Heart right ventricle (tissue), 16 donors: ENCODE results near the gene PLEK. TPM values are rescaled to one million over a fixed set of nuclear protein-coding genes. Genes with fewer than 3 reads are reported as not detected.

Source experiments
- ATAC-seq, 8 donors: fragments of 200-7000 bp; cut with Tn5 transposase; one replicate each; pipeline ENCODE4 v1.9.1; 2020; ENCODE audit warnings: mild to moderate bottlenecking in 8 of 8, moderate library complexity in 8 of 8, moderate number of reproducible peaks in 1 of 8
- DNase-seq, 2 donors: peaks; one replicate each; pipeline ENCODE4 v3.0.0-alpha.2; 2020
- H3K27ac ChIP-seq, 10 donors: fragments of 200-600 bp; sonication (generic) in 2 of 10; one replicate each; pipeline versions ENCODE4 v1.5.0 to v1.8.0; 2020 to 2022; ENCODE audit warnings: mild to moderate bottlenecking in 3 of 10
- H3K27me3 ChIP-seq, 7 donors: fragments of 200-600 bp; one replicate each; pipeline ENCODE4 v1.8.0; 2021 to 2022; ENCODE audit warnings: mild to moderate bottlenecking in 2 of 7
- H3K36me3 ChIP-seq, 9 donors: fragments of 200-600 bp; sonication (generic) in 1 of 9; one replicate each; pipeline versions ENCODE4 v1.5.0 to v1.8.0; 2020 to 2022; ENCODE audit warnings: mild to moderate bottlenecking in 2 of 9
- H3K4me1 ChIP-seq, 9 donors: fragments of 200-600 bp; sonication (generic) in 1 of 9; one replicate each; pipeline versions ENCODE4 v1.5.0 to v1.8.0; 2020 to 2022; ENCODE audit warnings: mild to moderate bottlenecking in 4 of 9
- H3K4me3 ChIP-seq, 10 donors: fragments of 200-600 bp; sonication (generic) in 2 of 10; one replicate each; pipeline versions ENCODE4 v1.5.0 to v1.8.0; 2020 to 2022; ENCODE audit warnings: mild to moderate bottlenecking in 7 of 10, moderate library complexity in 2 of 10
- H3K9me3 ChIP-seq, 11 donors: fragments of 200-600 bp in 10 of 11; sonication (generic) in 2 of 11; one replicate each; pipeline versions ENCODE4 v1.5.0 to v1.8.0; 2013 to 2022; ENCODE audit warnings: mild to moderate bottlenecking in 2 of 11, control low read depth in 1 of 11, moderate library complexity in 1 of 11
- WGBS, 2 donors: extraction: QIAGEN DNeasy Blood & Tissue Kit; methylation state at CpG; one replicate each; pipeline ENCODE4 v1.1.7; 2013; ENCODE audit warnings: inconsistent platforms in 1 of 2; 5-methylcytosine and 5-hydroxymethylcytosine counted together
- intact Hi-C, 10 donors: fragments of 100-400 bp; cut with DNase I; formaldehyde crosslinking; loops; one replicate each; pipeline versions ENCODE4 v1.11.1 to v1.14.2; 2022
- polyA plus RNA-seq, 2 donors: library from polyadenylated mRNA; stranded (reverse); fragments of 200-250 nt; gene quantifications; one replicate each; pipeline ENCODE4 v1.2.3, GENCODE V29; 2013
- total RNA-seq, 10 donors: library from RNA; stranded (reverse); fragmentation: NEBNext Ultra II Directional in 3 of 10; extraction: Animal tissue kit (Norgen Biotek cat#: 25700) in 3 of 10; gene quantifications; one replicate each; pipeline versions ENCODE4 v1.2.1 to v1.2.4, GENCODE V29; 2021 to 2023
- TF ChIP-seq, protein P1 (sequence below), 9 donors: fragments of 200-600 bp; sonication (generic) in 2 of 9; IDR thresholded peaks; one replicate each; pipeline versions ENCODE4 v1.5.0 to v1.8.0; 2021 to 2022; ENCODE audit warnings: antibody characterized with exemption in 9 of 9, mild to moderate bottlenecking in 5 of 9, moderate library complexity in 1 of 9
- donor health status: Arrhythmogenic right ventricular cardiomyopathy.
- donor health status: ischemic (EF 13 %, LVEDD 7.1; RV severe dilation, severe dysfunction).
- donor health status: healthy with polysubstance abuse.
- donor health status: DM: no; HTN: yes; CAD: no.
- donor health status: DM: no; HTN: no; CAD: no.
- donor health status: ischemic (EF 25% LVEDD 6.9; RV normal size, moderate dysfunction).
- donor health status: ischemic (EF 25% LVEDD 5.7; RV mildly dilated, moderate dysfunction).
- donor health status: healthy.
- donor health status: DM: yes; HTN: yes; CAD: no.
- donor health status: Ischemic cardiomyopathy.
- donor health status: ischemic (EF 35%, LVEDD 5.7; RV mildly dilated, moderate dysfunction).
- donor health status: nonischemic (EF 11% LVEDD 7.7; RV severe dilation, severe dysfunction).
- donor health status: DM: yes; HTN: yes; CAD: no.
- donor health status: PGD.
- donor health status: ischemic (EF 29% LVEDD 5.4; RV normal size, mild dysfunction).
- donor health status: nonischemic (EF 23%, LVEDD 6.1; RV moderate dilation, normal function).

Gene PLEK
- total and polyA plus RNA-seq, 12 donors = 1.1 to 46.3 (median 2.7) TPM

DNA sequence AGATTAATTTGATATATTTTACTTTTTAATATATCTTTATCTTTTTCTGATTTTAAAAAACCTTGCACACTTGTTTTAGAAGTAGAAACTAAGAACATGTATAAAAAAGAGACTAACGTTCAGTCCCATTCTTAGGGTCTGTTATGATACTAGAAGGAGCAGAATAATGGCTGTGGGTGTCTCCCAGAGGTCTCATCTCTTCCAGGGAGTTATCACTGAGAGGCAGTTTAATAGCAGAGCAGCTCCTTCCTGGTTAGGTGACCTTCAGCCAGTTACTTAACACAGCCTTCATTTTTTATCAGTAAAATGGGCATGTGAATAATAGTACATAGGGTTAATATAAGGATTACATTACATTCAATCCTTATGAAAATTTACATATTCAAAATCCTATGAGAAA is 61.4 kb downstream of the PLEK start:
- 90 to 95% methylated on average over 1 of the region's 1 CpG for WGBS, 2 donors
- no peak for DNase-seq
- Histone ChIP-seq H3K27ac (peak overlapping the region in 1 of 10 donors; percentile 59), H3K36me3 (no peaks in the 10 kb centered on the region), H3K4me3 (no peak overlapping the region), H3K4me1 (peaks cover 0 to 59% (median 10%) of the 10 kb centered on the region in 9 donors), H3K9me3 (no peaks in the 10 kb centered on the region), H3K27me3 (no peaks in the 10 kb centered on the region)
- intact Hi-C loops = loop anchor here in 1 of 10 donors (5.0 kb wide), 1 partner anchor 44 kb away; no protein-coding TSS in a partner anchor
- ATAC-seq = no peak
- TF ChIP-seq, protein P1, sequence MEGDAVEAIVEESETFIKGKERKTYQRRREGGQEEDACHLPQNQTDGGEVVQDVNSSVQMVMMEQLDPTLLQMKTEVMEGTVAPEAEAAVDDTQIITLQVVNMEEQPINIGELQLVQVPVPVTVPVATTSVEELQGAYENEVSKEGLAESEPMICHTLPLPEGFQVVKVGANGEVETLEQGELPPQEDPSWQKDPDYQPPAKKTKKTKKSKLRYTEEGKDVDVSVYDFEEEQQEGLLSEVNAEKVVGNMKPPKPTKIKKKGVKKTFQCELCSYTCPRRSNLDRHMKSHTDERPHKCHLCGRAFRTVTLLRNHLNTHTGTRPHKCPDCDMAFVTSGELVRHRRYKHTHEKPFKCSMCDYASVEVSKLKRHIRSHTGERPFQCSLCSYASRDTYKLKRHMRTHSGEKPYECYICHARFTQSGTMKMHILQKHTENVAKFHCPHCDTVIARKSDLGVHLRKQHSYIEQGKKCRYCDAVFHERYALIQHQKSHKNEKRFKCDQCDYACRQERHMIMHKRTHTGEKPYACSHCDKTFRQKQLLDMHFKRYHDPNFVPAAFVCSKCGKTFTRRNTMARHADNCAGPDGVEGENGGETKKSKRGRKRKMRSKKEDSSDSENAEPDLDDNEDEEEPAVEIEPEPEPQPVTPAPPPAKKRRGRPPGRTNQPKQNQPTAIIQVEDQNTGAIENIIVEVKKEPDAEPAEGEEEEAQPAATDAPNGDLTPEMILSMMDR (IDR thresholded peaks at IDR 0.05) = no peak

DNA sequence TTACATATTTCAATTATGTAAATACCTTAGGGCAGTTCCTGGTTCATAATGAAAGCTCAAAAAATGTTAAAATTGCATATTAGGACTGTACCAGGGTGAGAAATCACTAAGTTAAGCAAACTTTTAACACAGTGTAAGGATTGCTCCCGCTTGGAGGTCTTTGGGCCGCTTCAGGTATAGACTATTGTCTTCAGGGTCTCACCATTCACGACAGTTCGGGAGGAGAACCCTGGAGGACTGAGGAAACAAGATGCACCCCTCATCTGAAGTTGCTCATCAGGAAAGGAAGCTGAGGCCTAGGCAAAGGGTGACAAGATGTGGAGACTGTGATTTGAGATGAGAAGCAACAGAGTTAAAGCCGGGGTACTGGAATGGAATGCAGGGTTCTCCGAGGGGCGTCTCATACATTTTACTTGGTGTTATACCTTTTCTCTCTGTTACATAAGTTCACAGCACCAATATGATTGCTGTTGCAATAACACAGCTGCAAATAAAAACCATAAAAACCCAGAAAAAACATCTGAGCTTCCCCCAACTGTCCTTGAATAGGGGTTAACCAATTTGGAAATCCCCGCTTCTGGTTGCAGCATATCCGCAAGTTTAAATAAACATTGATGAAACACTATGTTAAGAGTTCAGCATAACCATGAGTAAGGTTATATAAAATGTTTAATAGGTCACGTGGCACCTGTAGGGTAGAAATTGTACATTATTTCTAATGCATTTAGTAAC is 61.9 kb downstream of the PLEK start:
- Histone ChIP-seq H3K27ac (peak overlapping the region in 1 of 10 donors; percentile 59), H3K4me1 (peaks cover 0 to 59% (median 10%) of the 10 kb centered on the region in 9 donors), H3K36me3 (no peaks in the 10 kb centered on the region), H3K27me3 (no peaks in the 10 kb centered on the region), H3K9me3 (no peaks in the 10 kb centered on the region), H3K4me3 (no peak overlapping the region)
- TF ChIP-seq, protein P1 (IDR thresholded peaks at IDR 0.05) = no peak
- WGBS, 2 donors = 88 to 91% methylated on average over 10 of the region's 10 CpGs
- intact Hi-C loops = loop anchor here in 1 of 10 donors (5.0 kb wide), 1 partner anchor 45 kb away; no protein-coding TSS in a partner anchor
- ATAC-seq = no peak
- DNase-seq = no peak

DNA sequence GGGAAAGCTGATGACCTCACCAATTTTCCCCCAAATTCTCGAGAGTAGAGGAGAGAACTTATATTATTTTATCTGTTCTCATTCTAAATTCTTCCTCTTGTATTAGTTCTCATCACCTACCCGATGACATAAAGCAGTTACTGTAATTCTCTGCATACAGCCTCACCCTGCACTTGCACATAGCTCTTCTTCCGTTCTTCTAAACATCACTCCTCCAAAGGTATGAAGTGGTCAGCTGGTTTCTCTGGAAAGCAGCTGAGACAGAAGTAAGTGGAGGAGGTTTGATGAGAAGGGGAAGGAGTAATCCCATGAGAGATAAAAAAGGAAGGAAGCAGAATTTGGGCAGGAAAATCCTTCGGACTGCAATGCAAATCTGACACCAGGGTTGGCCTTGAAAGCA is 63.0 kb downstream of the PLEK start:
- no peak for DNase-seq
- Histone ChIP-seq H3K27ac (no peak overlapping the region), H3K9me3 (no peaks in the 10 kb centered on the region), H3K27me3 (no peaks in the 10 kb centered on the region), H3K4me1 (peaks cover 0 to 59% (median 10%) of the 10 kb centered on the region in 9 donors), H3K4me3 (no peak overlapping the region), H3K36me3 (no peaks in the 10 kb centered on the region)
- intact Hi-C loops = loop anchor here in 1 of 10 donors (5.0 kb wide), 1 partner anchor 46 kb away; no protein-coding TSS in a partner anchor
- 24 to 34% methylated on average over 4 of the region's 4 CpGs for WGBS, 2 donors
- no peak for ATAC-seq
- TF ChIP-seq, protein P1 (IDR thresholded peaks at IDR 0.05) = no peak

DNA sequence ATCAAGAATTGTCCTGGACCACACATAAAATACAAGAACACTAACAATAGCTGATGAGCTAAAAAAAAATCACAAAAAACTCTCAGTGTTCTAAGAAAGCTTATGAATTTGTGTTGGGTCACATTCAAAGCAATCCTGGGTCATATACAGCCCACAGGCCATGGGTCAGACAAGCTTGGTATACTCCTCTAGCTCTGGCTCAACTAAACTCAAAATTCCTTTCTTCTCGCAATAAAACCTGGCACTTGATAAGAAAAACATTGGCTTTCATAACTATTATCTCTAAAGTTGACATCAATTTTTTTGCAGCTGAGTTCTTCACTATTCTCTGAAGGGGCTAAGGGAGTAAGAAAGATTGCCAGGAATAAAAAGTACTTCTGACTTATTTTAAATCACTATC is 63.7 kb downstream of the PLEK start:
- H3K4me1 ChIP-seq = peaks cover 0 to 54% (median 10%) of the 10 kb centered on the region in 9 donors
- H3K27me3 ChIP-seq = no peaks in the 10 kb centered on the region
- H3K36me3 ChIP-seq = no peaks in the 10 kb centered on the region
- H3K4me3 ChIP-seq = no peak overlapping the region
- intact Hi-C loops = loop anchor here in 1 of 10 donors (5.0 kb wide), 1 partner anchor 46 kb away; no protein-coding TSS in a partner anchor
- TF ChIP-seq, protein P1 (IDR thresholded peaks at IDR 0.05) = no peak
- no peak for ATAC-seq
- no peak for DNase-seq
- no peaks in the 10 kb centered on the region for H3K9me3 ChIP-seq
- WGBS, 2 donors = 66 to 68% methylated on average over 1 of the region's 1 CpG
- H3K27ac ChIP-seq = no peak overlapping the region
